Calu3 (cell line): ENCODE data around the gene CBX2. TPM values are rescaled to one million over a fixed set of nuclear protein-coding genes. Genes with fewer than 3 reads are reported as not detected.

Source experiments
- BruUV-seq: library from RNA; stranded (reverse); fragments of 400-500 nt; replicated peaks from 2 replicates; lab custom pipeline; 2021; lab: Mats Ljungman, UMichigan
- CTCF ChIA-PET: fragments of 300-600 bp; sonication (Branson Sonifier 250); formaldehyde crosslinking; loops from one replicate; lab custom pipeline; 2022; ENCODE audit warnings: antibody characterized with exemption; lab: Charles Lee
- DNase-seq: peaks from one replicate; pipeline ENCODE4 v3.0.0; 2022
- H3K27ac Mint-ChIP-seq: one replicate; pipeline ENCODE4 v1.8.0; 2022; ENCODE audit warnings: mixed read lengths; ENCODE audit not compliant: unreplicated experiment
- H3K27me3 Mint-ChIP-seq: one replicate; pipeline ENCODE4 v1.8.0; 2022; ENCODE audit warnings: mixed read lengths; ENCODE audit not compliant: unreplicated experiment
- H3K36me3 Mint-ChIP-seq: one replicate; pipeline ENCODE4 v1.8.0; 2022; ENCODE audit warnings: mild to moderate bottlenecking, moderate library complexity, mixed read lengths; ENCODE audit not compliant: insufficient read depth, unreplicated experiment
- H3K4me1 Mint-ChIP-seq: one replicate; pipeline ENCODE4 v1.8.0; 2022; ENCODE audit warnings: mild to moderate bottlenecking, low read depth, mixed read lengths; ENCODE audit not compliant: unreplicated experiment
- H3K4me3 Mint-ChIP-seq: one replicate; pipeline ENCODE4 v1.8.0; 2022; ENCODE audit warnings: mild to moderate bottlenecking, low read depth, moderate library complexity, mixed read lengths; ENCODE audit not compliant: unreplicated experiment
- H3K9me3 Mint-ChIP-seq: one replicate; pipeline ENCODE4 v1.8.0; 2022; ENCODE audit warnings: low read depth, mixed read lengths; ENCODE audit not compliant: unreplicated experiment
- intact Hi-C: fragments of 100-400 bp; cut with micrococcal nuclease; formaldehyde crosslinking; loops from one replicate; pipeline ENCODE4 v1.10.0; 2022; ENCODE audit not compliant: unreplicated experiment
- total RNA-seq: library from RNA; stranded (reverse); gene quantifications from 2 replicates; pipeline ENCODE4 v1.2.3, GENCODE V29; 2022
- TF ChIP-seq, protein P1 (sequence below): fragments of 200-600 bp; IDR thresholded peaks from one replicate; pipeline ENCODE4 v1.8.0; 2022; ENCODE audit warnings: antibody characterized with exemption; ENCODE audit not compliant: unreplicated experiment

The CBX2 gene
- total RNA-seq, 1 experiment from 2014 or later, result 8.3 TPM

DNA sequence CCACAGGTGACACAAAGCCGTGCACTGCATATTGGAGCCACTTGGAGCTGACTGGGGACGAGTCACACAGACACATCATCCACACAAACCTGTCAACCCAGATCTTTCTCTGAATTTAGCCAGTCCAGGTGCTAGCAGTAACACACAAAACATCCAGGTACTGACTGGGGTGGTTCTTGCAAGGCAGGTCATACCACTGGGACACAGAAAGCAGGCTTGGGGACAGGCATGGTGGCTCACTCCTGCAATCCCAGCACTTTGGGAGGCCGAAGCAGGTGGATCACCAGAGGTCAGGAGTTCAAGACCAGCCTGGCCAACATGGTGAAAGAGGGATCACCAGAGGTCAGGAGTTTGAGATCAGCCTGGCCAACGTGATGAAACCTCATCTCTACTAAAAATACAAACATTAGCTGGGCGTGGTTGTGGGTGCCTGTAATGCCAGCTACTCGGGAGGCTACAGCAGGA lies 32.3 kb upstream of the CBX2 start:
- Mint-ChIP-seq H3K27me3 (no peaks in the 10 kb centered on the region), H3K4me3 (no peak overlapping the region), H3K36me3 (peaks cover 6% of the 10 kb centered on the region), H3K27ac (no peak overlapping the region), H3K9me3 (no peaks in the 10 kb centered on the region), H3K4me1 (peaks cover 12% of the 10 kb centered on the region)
- CTCF ChIA-PET, result interaction anchor here (0.7 to 1.2 kb wide), 4 partner anchors 27 to 243 kb away, joined by 3 to 9 read pairs (median 4); no protein-coding TSS in a partner anchor
- BruUV-seq, result no TSS peak
- intact Hi-C loops, result no loop called here
- TF ChIP-seq, protein P1, sequence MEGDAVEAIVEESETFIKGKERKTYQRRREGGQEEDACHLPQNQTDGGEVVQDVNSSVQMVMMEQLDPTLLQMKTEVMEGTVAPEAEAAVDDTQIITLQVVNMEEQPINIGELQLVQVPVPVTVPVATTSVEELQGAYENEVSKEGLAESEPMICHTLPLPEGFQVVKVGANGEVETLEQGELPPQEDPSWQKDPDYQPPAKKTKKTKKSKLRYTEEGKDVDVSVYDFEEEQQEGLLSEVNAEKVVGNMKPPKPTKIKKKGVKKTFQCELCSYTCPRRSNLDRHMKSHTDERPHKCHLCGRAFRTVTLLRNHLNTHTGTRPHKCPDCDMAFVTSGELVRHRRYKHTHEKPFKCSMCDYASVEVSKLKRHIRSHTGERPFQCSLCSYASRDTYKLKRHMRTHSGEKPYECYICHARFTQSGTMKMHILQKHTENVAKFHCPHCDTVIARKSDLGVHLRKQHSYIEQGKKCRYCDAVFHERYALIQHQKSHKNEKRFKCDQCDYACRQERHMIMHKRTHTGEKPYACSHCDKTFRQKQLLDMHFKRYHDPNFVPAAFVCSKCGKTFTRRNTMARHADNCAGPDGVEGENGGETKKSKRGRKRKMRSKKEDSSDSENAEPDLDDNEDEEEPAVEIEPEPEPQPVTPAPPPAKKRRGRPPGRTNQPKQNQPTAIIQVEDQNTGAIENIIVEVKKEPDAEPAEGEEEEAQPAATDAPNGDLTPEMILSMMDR, result no peak
- DNase-seq, result no peak

DNA sequence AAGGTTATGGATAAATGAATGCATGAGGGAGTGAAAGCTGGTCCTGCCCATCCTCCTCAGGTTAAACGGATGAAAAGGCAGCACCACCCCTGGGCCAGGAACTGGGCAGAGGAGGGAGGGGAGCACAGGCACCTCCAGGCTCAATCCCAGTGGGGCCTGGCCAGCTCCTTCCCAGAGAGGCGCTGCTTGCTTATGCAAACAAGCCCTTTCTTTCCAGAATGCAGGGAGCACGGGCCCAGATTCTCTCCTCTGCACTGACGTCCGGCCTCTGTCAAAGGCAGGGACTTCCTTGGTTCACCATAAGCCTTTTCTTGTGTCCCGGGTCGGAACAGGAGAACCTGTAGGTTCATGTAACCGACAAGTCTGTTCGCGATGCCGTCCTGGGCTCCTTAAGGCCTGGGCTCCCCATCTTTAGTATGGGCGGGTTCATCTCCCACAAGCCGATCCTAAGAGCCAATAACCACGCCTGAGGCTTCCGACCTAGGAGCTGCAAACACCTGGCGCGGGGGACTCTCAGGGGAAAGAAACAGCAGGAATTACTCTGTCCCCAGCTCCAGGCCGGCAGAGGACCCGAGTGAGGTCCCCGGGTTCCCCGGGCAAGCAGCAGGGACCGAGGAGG lies 30.9 kb upstream of the CBX2 start:
- H3K4me1 Mint-ChIP-seq, result peaks cover 16% of the 10 kb centered on the region
- no peaks in the 10 kb centered on the region for H3K27me3 Mint-ChIP-seq
- H3K4me3 Mint-ChIP-seq, result no peak overlapping the region
- H3K9me3 Mint-ChIP-seq, result no peaks in the 10 kb centered on the region
- intact Hi-C loops, result no loop called here
- no peak for DNase-seq
- no peak overlapping the region for H3K27ac Mint-ChIP-seq
- CTCF ChIA-PET, result no interaction called here
- no TSS peak for BruUV-seq
- peaks cover 6% of the 10 kb centered on the region for H3K36me3 Mint-ChIP-seq
- TF ChIP-seq, protein P1, result no peak

DNA sequence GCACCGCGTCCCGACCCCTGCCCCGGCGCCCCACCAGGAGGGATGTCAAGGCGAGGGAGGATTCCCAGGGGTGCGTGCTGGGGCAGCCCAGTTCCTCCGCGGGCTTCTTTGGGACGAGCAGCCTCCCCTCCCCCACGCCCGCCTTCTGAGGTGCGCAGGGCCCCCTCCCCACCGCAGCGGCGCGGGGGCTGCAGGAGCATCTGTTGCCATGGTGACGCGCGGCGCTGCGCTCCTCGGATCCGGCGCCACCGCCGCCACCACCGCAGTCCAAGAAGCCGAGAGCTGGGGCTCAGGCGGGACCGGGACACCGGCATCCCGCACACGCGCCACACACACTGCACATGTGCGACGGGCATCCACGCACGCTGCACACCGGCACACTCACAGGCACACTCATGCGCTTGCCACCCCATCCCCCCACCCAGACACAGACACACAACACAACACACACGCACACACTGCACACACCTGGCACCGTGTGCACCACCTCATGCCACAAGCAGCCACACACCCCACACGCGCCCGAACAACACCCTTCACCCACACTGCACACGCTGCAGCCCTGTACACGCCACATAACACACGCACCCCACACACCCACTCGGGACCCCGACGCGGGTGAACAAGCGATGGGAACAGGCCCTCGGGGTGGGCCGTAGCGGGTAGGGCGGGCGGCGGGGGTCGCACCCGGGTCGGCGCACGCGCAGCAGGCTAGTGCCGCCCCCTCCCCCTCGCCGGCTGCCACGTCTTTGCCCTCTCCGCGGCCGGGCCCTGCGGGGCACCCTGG lies 30.2 kb upstream of the CBX2 start:
- Mint-ChIP-seq H3K4me1 (peaks cover 16% of the 10 kb centered on the region), H3K9me3 (no peaks in the 10 kb centered on the region), H3K36me3 (peaks cover 4% of the 10 kb centered on the region), H3K27me3 (no peaks in the 10 kb centered on the region), H3K4me3 (no peak overlapping the region), H3K27ac (no peak overlapping the region)
- TF ChIP-seq, protein P1, result no peak
- no peak for DNase-seq
- intact Hi-C loops, result no loop called here
- BruUV-seq, result no TSS peak
- CTCF ChIA-PET, result no interaction called here

DNA sequence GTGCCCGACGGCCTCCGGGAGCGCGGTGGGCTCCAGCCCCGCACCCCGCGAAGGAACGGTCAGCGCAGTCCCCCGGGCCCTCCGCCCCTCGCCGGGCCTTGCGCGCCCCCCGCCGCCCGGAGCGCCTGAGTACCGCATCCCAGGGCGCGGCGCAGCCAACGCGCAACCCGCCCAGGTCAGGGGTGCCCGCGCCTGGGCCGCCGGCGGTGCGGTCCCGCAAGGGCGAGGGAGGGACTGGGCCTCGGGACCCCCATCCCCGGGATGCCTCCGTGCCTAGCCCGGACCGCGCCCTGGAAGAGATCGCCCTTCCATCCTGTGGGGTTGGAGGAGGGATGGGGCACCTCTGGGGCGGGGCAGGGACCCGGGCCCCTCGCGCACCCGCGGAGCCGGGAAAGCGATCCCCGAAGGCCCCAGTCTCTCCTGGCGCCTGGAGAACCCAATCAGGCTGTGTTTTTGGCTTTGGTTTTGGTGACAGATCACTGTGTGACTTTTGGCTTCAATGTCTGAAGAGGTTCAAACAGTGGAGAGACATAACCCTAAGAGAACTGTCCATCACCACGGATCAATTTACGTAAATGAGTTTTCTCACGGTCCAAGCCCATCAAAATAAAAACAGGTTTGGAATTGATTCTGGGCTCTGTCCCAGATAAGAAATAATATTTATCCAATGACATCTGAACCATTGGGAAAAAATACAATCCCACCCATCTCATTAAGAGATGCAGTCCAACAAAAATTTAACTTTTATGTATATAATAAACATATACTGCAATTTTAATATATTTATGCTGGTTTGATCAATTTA lies 29.5 kb upstream of the CBX2 start:
- Mint-ChIP-seq H3K9me3 (no peaks in the 10 kb centered on the region), H3K27me3 (no peaks in the 10 kb centered on the region), H3K36me3 (no peaks in the 10 kb centered on the region), H3K27ac (no peak overlapping the region), H3K4me3 (no peak overlapping the region), H3K4me1 (peaks cover 9% of the 10 kb centered on the region)
- DNase-seq, result no peak
- intact Hi-C loops, result no loop called here
- CTCF ChIA-PET, result no interaction called here
- TF ChIP-seq, protein P1, result no peak
- no TSS peak for BruUV-seq
